ENCODE measurements around the gene FANCC.

- no peak for TF ChIP-seq CTCF (conservative IDR thresholded peaks at IDR 0.05)
- no peak for TF ChIP-seq EZH2 (IDR thresholded peaks at IDR 0.05; ENCODE audit: low read depth)
Observed at GRCh38 chr9:95071925-95072324, 245.6 kb downstream of the FANCC start.
